ENCODE results near the gene CSHL1. TPM values are rescaled to one million over a fixed set of nuclear protein-coding genes. Genes with fewer than 3 reads are reported as not detected.
"Not testable (repeated sequence)": the region's sequence is repeated elsewhere in the genome, so short reads cannot be mapped to it uniquely, and the experiment has no call there.

The CSHL1 gene
- total RNA-seq, 2 donors from 2014 or later: not detected

- intact Hi-C loops (cut with DNase I); DNase-seq; H3K27me3 ChIP-seq; H3K9me3 ChIP-seq; H3K9ac ChIP-seq (ENCODE audit: low read depth in 2 of 2, low read length in 2 of 2); H3K4me3 ChIP-seq; H3K36me3 ChIP-seq; H3K4me1 ChIP-seq; H3K27ac ChIP-seq: not testable (repeated sequence)
Observed at GRCh38 chr17:63896524-63897354, 14.3 kb downstream of the CSHL1 start, which contains the start of gene CSH1. Gene CSH1 (minus strand): TSS chr17:63896574. CDS start chr17:63896511, 63 bp downstream.

GRCh38 chr17:63894821-63895220 is 16.2 kb downstream of the CSHL1 start:
- intact Hi-C loops (cut with DNase I); H3K9ac ChIP-seq (ENCODE audit: low read depth in 2 of 2, low read length in 2 of 2); H3K9me3 ChIP-seq; H3K27ac ChIP-seq; H3K36me3 ChIP-seq; H3K27me3 ChIP-seq; H3K4me1 ChIP-seq; H3K4me3 ChIP-seq; DNase-seq: not testable (repeated sequence)

GRCh38 chr17:63894021-63894420 is 17.0 kb downstream of the CSHL1 start:
- H3K36me3 ChIP-seq; intact Hi-C loops (cut with DNase I); H3K9me3 ChIP-seq; H3K4me3 ChIP-seq; H3K9ac ChIP-seq (ENCODE audit: low read depth in 2 of 2, low read length in 2 of 2); H3K4me1 ChIP-seq; H3K27ac ChIP-seq; H3K27me3 ChIP-seq; DNase-seq: not testable (repeated sequence)

- H3K27me3 ChIP-seq; H3K9ac ChIP-seq (ENCODE audit: low read depth in 2 of 2, low read length in 2 of 2); H3K9me3 ChIP-seq; H3K36me3 ChIP-seq; DNase-seq; H3K27ac ChIP-seq; H3K4me1 ChIP-seq; intact Hi-C loops (cut with DNase I); H3K4me3 ChIP-seq: not testable (repeated sequence)
Observed at GRCh38 chr17:63892316-63893037, 18.6 kb downstream of the CSHL1 start.

GRCh38 chr17:63889026-63889848 is 21.8 kb downstream of the CSHL1 start:
- H3K4me3 ChIP-seq; intact Hi-C loops (cut with DNase I); H3K4me1 ChIP-seq; H3K9ac ChIP-seq (ENCODE audit: low read depth in 2 of 2, low read length in 2 of 2); H3K9me3 ChIP-seq; H3K27ac ChIP-seq; H3K27me3 ChIP-seq; H3K36me3 ChIP-seq: not testable (repeated sequence)
- DNase-seq: peak; percentile 25

GRCh38 chr17:63885119-63885518 is 25.9 kb downstream of the CSHL1 start:
- H3K27me3 ChIP-seq; H3K27ac ChIP-seq; DNase-seq; intact Hi-C loops (cut with DNase I); H3K9me3 ChIP-seq; H3K36me3 ChIP-seq; H3K9ac ChIP-seq (ENCODE audit: low read depth in 2 of 2, low read length in 2 of 2); H3K4me1 ChIP-seq; H3K4me3 ChIP-seq: not testable (repeated sequence)

GRCh38 chr17:63882626-63883126 is 28.4 kb downstream of the CSHL1 start:
- not testable (repeated sequence) for H3K27ac ChIP-seq; H3K9ac ChIP-seq (ENCODE audit: low read depth in 2 of 2, low read length in 2 of 2)

GRCh38 chr17:63881935-63882601 is 29.0 kb downstream of the CSHL1 start, which contains the start of gene GH2:
Gene GH2 (minus strand): TSS chr17:63881944. CDS start chr17:63881801, 143 bp downstream.
- Histone ChIP-seq H3K9me3 (no peaks in the 10 kb centered on the region), H3K9ac (ENCODE audit: low read depth in 2 of 2, low read length in 2 of 2) (no peak within 1 kb of the TSS), H3K4me1 (no peaks in the 10 kb centered on the region), H3K4me3 (no peak within 1 kb of the TSS), H3K27me3 (no peaks in the 10 kb centered on the region), H3K36me3 (no peaks in the 10 kb centered on the region), H3K27ac (no peak within 1 kb of the TSS)
- intact Hi-C loops (cut with DNase I): no loop called here
- TF ChIP-seq CTCF (IDR thresholded peaks at IDR 0.05): peak; percentile 38
- DNase-seq: peak; percentile 38

More at GRCh38 chr17:63882626-63883126, 28.4 kb downstream of the CSHL1 start:
- intact Hi-C loops (cut with DNase I); H3K27me3 ChIP-seq; H3K4me3 ChIP-seq; H3K36me3 ChIP-seq; H3K9me3 ChIP-seq; DNase-seq; H3K4me1 ChIP-seq: not testable (repeated sequence)

GRCh38 chr17:63881337-63881736 is 29.7 kb downstream of the CSHL1 start:
- H3K4me1 ChIP-seq; H3K27ac ChIP-seq; intact Hi-C loops (cut with DNase I); DNase-seq; H3K36me3 ChIP-seq; H3K9me3 ChIP-seq; H3K4me3 ChIP-seq; H3K27me3 ChIP-seq; H3K9ac ChIP-seq (ENCODE audit: low read depth in 2 of 2, low read length in 2 of 2): not testable (repeated sequence)

Measured in colonic mucosa (tissue), 4 donors.